HG03520 (cell line): ENCODE results near the gene GTF3C5.
"Not testable (repeated sequence)": the region's sequence is repeated elsewhere in the genome, so short reads cannot be mapped to it uniquely, and the experiment has no call there.

Experiments
- ATAC-seq: cut with Tn5 transposase; IDR thresholded peaks from one replicate; pipeline ENCODE4 v1.9.1; 2021; ENCODE audit warnings: mild to moderate bottlenecking, moderate library complexity; ENCODE audit not compliant: unreplicated experiment

The GTF3C5 gene

DNA sequence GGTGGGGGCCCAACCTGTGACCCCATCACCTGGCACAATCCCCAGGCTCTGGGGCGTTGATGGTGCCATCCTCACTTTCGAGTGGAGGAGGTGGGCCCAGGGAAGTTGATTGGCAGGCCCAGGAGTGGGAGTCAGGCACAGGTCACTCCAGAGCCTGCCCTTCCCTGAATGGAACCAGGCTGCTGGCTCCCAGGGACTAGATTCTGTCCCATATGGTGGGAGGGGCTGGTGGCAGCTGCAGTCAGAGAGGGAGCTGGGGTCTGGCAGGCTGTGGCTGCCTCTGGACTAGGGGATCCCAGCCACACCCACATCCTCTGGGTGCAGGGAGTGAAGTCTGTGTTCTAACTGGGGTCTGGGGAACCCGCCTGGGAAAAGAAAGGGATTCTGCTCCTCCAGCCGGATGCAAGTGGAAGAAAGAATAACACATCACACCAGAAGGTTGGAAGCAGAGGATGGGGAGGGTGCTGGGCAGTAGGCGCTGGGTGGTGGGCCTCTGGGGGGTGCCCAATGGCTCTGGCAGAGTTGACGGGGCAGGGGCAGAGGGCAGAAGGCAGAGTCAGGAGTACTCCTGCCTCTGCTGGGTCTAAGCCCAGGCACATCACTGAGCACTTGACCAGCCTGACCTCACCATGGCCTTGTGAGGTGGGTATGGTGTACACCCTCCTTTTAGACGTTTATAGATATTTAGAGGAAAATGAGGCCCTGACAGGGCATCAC, 56.8 kb downstream of the GTF3C5 start:
- no peak for ATAC-seq

DNA sequence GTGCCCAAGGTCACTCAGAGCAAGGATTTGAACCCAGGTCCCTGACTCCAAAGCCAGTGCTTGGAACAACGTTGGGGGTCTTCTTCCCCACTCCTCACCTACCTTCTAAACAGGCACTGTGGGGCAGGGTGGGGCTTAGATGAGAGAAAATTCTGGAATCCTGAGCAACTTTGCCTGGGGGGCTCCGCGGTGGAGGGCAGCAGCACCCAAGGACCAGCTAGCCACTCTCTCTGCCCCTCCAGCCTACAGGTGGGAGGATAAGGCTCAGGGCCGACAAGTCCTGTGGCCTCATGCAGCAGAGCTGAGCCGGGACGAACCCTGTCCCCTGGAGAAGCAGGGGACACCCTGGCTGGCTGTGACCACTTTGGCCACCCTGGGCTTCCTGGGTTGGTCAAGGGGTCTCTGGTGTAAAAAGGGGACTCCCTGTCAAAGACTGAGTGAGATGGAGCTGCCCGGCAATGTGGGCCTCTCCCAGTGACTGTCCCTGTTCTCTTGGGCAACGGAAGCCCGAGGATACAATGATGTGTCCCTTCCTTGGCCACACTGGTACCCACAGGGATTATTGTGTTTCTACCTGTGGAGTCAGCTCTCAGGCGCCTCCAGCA, 57.5 kb downstream of the GTF3C5 start:
- ATAC-seq, result no peak

DNA sequence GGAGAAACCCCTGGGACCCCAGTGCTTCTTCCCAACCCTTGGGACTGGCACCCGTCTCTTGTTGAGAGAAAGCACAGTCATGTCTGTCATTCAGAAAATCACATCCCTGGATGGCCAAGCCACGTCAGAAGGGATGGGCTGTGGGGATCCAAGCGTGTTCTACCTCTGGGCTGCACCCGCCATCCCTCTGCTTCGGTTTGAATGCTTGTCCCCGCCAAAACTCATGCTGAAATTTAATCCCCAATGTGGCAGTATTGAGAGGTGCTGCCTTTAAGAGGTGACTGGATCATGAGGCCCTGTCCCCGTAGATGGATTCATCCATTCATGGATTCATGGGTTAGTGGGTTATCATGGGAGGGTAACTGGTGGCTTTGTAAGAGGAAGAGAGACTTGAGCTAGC, 58.0 kb downstream of the GTF3C5 start:
- no peak for ATAC-seq

DNA sequence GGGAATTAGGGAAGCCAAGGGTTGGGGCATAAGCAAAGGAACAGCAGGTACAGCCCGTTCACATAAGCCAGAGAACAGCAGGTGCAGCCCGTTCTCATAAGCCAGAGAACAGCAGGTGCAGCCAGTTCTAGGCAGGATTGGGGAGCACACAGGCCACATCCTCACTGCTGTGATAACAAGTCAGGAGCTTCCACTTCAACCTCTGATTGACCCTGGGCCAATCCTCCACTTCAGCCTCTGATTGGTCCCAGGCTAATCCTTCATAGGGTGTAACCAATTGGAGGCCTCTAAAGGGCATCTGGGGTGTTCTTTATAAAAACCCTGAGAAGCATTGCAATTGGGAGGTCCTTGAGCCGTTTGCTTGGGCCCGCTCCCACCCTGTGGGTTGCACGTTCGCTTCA, 58.5 kb downstream of the GTF3C5 start:
- ATAC-seq, result no peak

DNA sequence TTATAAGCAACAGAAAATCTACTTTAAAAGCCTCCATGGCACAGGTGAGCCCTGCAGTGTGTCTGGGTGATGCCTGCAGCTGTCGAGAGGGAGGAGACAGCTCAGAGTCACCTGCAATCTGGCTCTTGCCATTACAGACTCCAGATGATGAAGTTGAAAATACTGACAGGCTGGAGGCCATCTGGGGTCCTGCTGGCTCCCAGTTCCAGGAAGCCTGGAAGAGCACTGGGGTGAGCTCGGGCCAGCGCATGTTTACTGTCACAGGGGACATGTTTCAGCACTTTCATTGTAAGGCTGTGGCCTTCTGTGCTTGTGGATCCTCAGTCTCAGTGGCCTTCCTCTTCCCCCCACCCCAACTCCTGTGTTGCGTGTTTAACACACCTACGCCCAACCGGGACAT, 59.4 kb downstream of the GTF3C5 start:
- no peak for ATAC-seq

GRCh38 chr9:133090752-133091385, 60.1 kb downstream of the GTF3C5 start:
- ATAC-seq, result no peak

- ATAC-seq, result not testable (repeated sequence)
These were observed 63.6 kb downstream of the GTF3C5 start for GRCh38 chr9:133094351-133094750.

- ATAC-seq, result no peak
These were observed 64.1 kb downstream of the GTF3C5 start for GRCh38 chr9:133094842-133095393.

GRCh38 chr9:133098104-133098754, 67.4 kb downstream of the GTF3C5 start:
- no peak for ATAC-seq

- no peak for ATAC-seq
These were observed 68.1 kb downstream of the GTF3C5 start for GRCh38 chr9:133098871-133099270.

- ATAC-seq, result no peak
These were observed 69.1 kb downstream of the GTF3C5 start for GRCh38 chr9:133099726-133100505.

DNA sequence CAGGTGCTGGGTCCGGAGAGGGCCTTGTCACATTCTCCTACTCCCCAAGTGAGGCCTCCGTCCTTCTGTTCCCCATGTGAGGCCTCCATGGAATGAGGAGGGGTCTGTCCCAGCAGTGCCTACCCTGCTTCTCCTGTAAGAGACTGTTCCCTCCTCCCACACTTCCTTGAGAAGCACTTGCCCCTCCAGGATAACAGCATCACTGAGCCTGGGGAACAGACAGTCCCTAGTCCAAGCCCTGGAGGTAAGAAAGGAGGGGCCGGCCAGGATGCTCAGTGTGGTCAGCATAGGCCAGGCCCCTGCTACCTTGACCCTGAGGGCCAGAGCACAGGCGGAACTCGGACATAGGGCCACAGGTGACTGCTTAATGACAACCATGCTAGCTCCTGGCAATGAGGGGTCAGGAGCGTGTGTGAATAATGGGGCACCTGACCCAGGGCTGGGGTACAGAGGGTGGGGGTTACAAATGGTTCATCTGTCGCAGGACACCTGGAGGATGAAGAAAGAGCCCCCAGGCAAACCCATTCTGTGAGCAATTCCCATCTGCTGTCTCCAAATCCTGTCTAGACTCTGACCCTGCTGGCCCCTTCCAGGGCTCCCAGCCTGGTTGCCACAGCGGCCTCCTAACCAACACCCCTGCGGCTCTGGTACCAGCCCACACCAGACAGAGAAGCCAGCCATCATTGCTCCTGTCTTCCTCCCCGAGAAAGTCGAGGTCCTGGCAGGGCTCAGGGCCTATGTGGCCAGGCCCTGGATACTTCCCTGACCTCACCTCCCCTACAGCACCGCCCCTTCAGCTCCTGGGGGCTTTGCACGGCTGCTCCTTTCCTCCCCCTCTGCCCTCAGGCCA, 69.9 kb downstream of the GTF3C5 start:
- ATAC-seq, result no peak

GRCh38 chr9:133101356-133102189, 70.8 kb downstream of the GTF3C5 start:
- ATAC-seq, result no peak

DNA sequence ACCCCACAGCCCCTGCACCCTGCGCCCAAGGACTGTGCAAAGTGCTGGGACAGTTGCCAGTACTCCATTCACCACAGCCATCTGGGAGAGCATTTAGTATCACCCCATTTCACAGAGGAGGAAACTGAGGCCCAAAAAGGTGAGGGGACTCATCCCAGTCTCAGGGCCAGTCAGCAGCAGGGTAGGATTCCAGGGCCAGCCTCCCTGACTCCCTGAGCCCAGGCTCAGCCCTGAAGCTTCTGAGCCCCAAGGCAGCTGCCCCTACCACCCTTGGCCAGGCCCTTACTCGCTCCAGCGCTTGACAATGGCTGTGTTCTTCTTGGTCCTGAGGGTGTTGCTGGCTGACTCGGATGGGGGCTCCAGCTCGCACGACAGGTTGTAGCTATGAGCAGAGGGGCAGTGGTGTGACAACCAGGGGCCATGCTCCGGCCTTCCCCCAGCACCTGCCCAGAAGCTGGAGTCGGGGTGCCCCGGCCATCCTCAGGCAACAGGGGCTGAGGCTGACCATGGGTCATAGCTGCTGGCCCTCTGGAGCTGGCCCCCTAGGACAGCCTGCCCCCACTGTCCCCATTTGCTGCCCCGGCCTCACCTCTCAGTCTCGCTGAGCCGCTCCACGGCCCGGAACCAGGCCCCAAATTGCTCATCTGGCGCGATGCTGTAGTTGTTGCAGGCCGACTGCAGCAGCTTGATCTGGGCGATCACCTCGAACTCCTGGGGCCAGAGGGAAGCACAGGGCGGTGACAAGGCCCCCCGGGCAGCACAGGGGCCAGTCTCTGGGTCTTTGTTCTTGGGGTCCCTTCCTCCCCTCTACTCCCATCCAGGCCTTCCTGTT, 71.6 kb downstream of the GTF3C5 start:
- ATAC-seq, result no peak

- no peak for ATAC-seq
These were observed 72.6 kb downstream of the GTF3C5 start for GRCh38 chr9:133103183-133103986.

DNA sequence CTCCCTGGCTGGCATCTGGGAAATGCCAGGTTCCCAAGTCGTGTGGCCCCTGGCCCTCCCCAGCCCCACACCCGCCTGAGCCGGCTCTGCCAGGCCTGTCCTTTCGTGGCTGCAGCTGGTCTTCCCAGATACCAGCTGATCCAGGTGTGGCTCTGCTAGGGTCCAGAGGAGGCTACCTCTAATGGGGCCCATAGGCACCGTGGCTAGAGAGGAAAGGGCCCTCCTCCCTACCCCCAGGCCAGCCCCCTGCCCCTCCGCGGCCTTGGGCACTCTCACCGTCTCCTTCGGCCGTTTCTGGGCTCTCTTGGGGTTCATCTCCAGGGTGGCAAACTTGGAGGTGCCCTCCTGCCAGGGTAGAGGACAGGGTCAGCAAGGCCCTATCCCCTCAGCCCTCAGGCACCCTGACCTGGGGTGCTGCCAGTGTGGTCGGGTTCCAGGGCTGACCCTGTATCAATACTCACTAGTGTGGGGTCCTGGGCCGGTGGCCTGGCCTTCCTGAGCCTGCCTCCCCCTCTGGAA, 73.2 kb downstream of the GTF3C5 start:
- ATAC-seq, result no peak
